Activated CD8-positive, alpha-beta memory T cell treated with anti-CD3 and anti-CD28 coated beads, Interleukin-2, amount 50 U/mL, for 4 hours (primary cell): ENCODE data around the gene NEIL3.

Source experiments
- DNase-seq: peaks from one replicate; pipeline ENCODE4 v3.0.0-alpha.2; 2020

NEIL3 gene

GRCh38 chr4:177309522-177310371 is at the start of gene NEIL3:
TSS of gene NEIL3 (plus strand) at chr4:177309874. CDS start at chr4:177309954, 80 bp downstream.
- DNase-seq = peak; percentile 93

- DNase-seq = no peak
Observed at GRCh38 chr4:177263818-177264217, 45.9 kb upstream of the NEIL3 start.

DNA sequence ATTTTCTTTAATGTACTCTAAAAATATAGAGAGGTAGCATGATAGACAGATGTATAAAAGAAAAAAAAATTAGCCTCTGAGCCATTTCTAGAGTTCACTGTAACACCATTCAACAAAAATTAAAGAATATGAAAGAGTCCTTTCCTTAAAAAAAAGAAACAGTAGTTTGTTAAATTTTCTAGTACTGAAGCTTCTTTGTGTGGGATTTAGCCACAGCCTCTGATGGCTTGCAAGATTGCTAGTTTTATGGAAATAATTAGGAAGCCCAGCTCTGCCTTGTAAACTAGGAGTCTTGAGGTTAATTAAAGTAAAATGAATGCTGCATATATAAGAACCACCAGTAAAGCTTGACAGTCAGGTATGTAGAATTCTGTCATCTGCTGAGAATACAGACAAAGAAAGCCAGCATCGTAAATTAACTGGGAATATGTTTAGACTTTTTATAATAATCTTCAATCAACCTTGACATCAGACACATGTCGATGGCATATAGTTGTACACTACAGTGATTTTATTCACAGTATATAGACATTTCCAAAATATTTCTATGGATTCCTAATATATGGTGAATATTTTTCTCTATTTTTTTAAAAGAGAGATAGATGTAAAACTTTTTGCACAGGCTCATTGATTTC is 44.8 kb upstream of the NEIL3 start:
- DNase-seq = no peak

GRCh38 chr4:177265729-177266128 is 43.9 kb upstream of the NEIL3 start:
- no peak for DNase-seq

GRCh38 chr4:177266506-177266905 is 43.2 kb upstream of the NEIL3 start:
- DNase-seq = no peak

GRCh38 chr4:177267911-177268310 is 41.8 kb upstream of the NEIL3 start:
- DNase-seq = no peak

GRCh38 chr4:177271091-177271490 is 38.6 kb upstream of the NEIL3 start:
- no peak for DNase-seq

DNA sequence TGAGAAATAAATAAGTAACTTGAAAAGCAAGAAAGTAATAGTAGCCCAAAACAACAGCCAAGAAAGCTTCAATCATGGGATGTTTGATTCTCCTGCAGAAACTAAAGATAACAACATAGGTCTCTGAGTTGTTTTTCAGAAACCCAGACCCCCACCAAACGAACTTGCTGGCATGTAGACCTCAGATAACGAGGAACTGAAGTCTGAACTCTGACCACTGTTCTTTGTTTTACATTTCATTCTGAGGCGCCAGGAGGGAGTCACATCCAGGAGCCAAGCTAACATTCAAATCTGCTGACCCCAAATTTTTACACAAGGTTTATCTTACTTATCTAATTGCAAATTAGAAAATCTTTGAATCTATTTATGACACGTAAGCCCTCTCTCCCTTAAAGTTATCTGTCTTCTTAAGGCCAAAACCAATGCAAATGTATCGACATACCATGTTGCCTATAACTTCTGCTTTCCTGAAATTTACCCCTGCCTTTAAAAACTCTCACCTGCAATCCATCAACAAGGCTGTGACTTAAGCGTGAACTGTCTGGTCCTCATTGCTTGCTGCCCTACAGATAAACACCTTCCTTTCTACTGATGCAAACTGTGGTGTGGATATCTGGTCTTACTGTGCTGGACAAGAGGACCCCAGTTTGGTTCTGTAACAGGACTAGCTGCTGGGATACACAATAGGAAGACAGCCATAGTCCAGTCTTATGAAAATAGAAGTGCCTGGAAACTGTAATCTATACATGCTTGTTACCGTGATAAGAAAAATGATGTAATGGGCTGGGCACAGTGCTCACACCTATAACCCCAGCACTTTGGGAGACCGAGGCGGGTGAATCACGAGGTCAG is 37.5 kb upstream of the NEIL3 start:
- no peak for DNase-seq

GRCh38 chr4:177275999-177276398 is 33.7 kb upstream of the NEIL3 start:
- DNase-seq = no peak

DNA sequence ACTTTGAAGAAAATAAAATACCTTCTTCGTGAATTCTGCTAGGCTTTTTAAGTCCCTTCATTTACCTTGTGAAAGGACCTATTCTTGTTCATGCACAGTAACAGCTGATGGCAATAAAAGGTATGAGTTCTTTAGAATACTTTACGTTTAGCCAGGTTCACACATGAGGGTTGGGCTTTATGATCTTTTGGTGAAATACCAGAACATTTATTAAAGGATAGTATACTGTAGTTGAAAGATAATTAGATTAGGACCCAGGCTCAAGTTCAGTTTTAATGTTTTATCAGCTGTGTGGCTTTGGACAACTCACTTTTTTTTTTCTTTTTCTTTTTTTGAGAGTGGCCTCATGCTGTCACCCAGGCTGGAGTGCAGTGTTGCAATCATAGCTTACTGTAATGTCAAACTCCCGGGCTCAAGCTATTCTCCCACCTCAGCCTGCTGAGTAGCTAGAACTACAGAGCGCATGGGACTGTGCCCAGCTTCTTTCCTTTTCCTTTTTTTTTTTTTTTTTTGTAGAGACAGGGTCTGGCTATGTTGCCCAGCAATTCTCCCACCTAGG is 28.2 kb upstream of the NEIL3 start:
- DNase-seq = no peak

GRCh38 chr4:177282284-177282835 is 27.3 kb upstream of the NEIL3 start:
- no peak for DNase-seq

- DNase-seq = no peak
Observed at GRCh38 chr4:177283167-177283566, 26.5 kb upstream of the NEIL3 start.

- DNase-seq = no peak
Observed at GRCh38 chr4:177285953-177286352, 23.7 kb upstream of the NEIL3 start.

DNA sequence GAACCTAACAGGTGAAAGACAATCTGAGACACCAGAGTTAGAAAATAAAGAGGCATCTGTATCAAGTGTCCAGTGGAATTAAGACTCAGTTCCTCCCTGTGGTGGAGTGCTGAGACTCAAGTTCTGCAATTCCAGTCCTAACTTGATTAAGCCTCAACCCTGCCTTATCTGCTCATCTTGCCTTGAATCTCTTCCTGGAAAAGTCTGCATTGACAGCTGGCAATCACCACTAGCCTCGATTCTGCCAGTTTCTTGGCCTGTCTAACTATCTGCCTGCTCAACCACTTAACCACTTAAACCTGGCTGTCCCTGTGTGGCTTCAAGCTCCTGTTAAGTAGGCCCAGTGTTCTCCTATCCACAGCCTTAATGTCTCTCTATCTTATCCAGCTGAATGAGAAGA is 22.4 kb upstream of the NEIL3 start:
- DNase-seq = no peak

- DNase-seq = no peak
Observed at GRCh38 chr4:177288335-177288734, 21.3 kb upstream of the NEIL3 start.

DNA sequence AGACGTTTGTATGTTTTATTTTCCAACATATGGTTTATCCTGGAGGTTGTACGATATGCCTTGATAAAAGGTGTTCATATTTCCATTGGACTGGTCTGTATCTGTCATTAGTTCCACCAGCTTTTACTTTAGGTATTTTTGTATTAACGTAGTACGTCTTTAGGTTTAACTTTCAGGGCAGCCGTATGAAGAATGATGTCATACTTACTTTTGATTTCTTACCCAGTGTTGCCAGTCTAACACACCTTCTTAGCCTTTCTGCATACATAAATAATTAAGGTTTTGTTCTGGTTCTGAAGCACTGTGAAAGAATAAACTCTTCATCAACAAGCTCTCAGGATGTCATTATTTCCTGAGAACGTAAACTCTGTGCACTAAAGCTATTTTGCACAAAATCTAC is 18.9 kb upstream of the NEIL3 start:
- DNase-seq = no peak

DNA sequence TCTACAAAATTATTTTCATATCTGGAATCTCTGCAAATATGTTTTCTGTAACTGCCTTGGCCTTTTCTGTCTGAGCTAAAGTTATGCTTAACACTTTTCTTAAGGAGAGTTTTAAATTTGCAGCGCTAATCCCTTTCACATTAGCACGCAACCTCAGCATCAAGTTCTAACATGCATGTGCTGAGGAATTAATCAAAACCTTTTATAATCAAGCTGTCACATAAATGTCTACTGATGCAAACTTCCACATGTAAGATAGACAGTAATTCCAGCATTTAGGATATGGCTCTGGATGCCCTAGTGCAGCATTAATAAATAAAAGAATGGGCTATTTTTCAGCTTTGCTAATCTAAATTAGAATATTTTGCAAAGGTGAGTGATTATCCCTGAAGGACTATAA is 17.5 kb upstream of the NEIL3 start:
- DNase-seq = no peak

- DNase-seq = no peak
Observed at GRCh38 chr4:177293208-177294033, 16.3 kb upstream of the NEIL3 start.

DNA sequence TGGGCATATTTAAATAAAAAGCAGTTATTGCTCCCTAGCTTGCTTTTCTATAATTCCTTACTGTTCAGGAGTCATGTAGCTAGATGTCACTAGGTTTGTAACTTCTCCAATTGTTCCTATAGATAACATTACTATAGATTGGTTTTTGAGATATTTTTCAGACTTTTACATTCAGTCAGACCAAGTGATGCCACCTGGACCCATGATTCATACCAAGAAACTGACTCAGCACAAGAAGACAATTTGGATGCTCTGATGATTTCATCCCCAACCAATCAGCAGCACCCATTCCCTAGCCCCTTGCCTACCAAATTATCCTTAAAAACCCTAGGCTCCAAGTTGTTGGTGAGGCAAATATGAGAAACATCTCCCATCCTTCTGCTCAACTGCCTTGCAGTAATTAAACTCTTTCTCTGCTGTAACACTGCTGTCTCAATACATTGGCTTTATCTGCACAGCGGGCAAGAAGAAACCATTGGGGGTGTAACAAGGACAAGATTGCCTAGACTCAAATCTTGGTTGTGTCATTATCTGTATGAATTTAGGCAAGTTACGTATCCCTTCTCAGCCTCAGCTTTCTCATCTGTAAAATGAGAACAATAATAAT is 11.8 kb upstream of the NEIL3 start:
- no peak for DNase-seq

GRCh38 chr4:177301126-177301639 is 8.5 kb upstream of the NEIL3 start:
- DNase-seq = no peak
